Fibroblast of skin of abdomen (primary cell): ENCODE results near the gene ADGRA1.
"Not testable (repeated sequence)": the region's sequence is repeated elsewhere in the genome, so short reads cannot be mapped to it uniquely, and the experiment has no call there.

Source experiments
- DNase-seq: peaks from one replicate; pipeline ENCODE4 v3.0.0-alpha.2; 2013

ADGRA1 gene

DNA sequence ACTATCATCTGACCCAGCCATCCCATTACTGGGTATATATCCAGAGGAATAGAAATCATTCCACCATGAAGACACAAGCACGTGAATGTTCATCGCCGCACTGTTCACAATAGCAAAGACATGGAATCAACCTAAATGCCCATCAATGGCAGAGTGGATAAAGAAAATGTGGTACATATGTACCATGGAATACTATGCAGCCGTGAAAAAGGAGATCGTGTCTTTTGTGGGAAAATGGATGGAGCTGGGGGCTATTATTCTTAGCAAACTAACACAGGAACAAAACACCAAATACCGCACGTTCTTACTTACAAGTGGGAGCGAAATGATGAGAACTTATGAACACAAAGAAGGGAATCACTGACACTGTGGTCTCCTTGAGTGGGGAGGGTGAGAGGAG lies 62.5 kb downstream of the ADGRA1 start:
- no peak for DNase-seq

DNA sequence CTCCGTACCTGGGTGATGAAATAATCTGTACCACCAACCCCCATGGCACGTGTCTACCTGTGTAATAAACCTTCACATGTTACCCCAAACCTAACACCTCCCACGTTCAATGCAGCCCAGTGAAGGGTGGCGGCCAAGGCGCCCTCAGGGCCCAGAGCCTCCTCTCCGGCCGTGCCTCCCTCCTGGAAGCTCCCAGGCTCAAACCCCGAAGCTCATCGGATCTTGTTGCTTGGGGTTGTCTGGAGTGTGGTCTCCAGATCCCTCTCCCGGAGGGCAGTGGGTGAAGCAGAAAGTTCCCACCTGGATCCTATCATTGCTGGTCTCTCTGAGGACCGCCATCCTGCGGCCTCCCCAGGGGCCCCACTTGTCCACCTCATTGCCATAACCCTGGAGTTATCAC lies 62.9 kb downstream of the ADGRA1 start:
- DNase-seq: no peak

DNA sequence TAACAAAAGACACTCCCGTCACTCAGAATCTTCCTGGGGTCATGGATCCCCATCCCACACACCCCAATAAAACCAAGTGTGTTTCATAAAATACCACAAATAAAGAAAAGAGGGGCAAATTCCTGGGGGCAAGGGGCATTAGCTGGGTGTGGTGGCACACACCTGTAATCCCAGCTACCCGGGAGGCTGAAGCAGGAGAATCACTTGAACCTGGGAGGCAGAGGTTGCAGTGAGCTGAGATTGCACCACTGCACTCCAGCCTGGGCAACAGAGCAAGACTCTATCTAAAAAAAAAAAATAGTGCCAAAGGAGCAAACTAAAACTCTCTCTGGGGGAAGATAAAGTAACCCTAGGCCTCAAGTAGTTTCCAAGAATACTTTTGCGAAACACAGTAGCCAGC lies 63.3 kb downstream of the ADGRA1 start:
- DNase-seq: not testable (repeated sequence)

DNA sequence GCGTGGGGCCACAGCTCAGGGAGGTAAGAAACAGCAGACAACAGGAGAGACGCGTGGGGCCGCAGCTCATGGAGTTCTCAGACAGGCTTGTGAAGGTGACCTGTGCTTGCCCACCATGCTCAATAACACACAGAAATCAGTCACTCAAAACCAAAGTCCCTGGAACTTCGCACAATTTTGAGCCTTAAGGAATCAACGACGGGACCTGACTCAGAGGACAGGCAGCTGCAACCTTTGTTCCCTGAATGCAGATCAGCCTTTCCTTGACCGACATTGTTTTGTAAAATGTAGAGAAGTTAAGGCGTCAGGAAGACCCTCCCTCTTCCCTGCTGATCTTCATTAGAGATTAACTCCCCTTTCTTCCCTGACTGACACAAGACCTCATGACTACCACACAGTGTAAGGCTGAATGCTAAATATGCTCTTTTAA lies 63.8 kb downstream of the ADGRA1 start:
- no peak for DNase-seq

DNA sequence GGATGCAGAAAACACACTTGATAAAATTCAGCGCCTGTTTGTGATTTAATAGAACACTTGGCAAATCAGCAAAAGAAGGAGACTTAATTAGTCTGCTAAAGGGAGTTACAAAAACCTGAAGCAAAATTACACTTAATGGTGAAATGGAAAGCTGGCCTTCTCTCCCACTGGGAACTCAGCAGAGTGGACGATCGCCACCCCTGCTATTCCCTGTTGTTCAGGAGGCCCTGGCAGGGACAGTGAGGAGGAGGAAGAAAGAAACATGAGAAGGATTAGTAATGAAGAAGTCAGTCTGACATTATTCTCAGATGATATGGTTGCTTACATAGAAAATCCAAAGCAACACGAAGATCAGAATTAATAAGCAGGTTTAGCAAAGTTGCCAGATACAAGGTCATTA lies 66.7 kb downstream of the ADGRA1 start:
- no peak for DNase-seq

DNA sequence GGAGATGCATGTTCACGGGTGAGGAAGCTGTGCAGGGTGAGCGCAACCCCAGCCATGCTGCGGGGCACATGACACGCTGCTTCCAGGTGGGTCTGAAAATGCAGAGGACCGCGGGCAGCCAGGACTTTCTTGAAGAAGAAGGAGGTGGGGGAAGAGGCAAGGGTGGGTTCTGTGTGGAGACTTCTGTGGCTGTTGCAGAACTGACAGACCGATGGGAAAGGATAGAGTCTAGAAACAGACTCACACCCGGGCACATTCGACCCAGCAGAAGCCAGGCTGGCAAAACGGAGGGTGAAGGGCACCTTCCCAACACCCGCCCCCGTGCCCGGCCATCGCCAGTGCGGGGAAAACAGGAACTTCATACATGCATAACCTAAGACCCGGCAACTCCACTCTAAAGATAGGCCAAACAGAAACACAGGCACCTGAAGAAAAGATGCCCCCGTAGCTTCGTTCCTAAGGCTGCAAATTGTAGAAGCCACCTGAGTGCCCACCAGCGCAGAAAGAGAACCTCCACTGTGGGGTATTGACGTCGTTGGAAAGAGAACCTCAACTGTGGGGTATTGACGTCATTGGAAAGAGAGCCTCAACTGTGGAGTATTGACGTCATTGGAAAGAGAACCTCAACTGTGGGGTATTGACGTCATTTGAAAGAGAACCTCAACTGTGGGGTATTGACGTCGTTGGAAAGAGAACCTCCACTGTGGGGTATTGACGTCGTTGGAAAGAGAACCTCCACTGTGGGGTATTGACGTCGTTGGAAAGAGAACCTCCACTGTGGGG lies 67.5 kb downstream of the ADGRA1 start:
- no peak for DNase-seq

DNA sequence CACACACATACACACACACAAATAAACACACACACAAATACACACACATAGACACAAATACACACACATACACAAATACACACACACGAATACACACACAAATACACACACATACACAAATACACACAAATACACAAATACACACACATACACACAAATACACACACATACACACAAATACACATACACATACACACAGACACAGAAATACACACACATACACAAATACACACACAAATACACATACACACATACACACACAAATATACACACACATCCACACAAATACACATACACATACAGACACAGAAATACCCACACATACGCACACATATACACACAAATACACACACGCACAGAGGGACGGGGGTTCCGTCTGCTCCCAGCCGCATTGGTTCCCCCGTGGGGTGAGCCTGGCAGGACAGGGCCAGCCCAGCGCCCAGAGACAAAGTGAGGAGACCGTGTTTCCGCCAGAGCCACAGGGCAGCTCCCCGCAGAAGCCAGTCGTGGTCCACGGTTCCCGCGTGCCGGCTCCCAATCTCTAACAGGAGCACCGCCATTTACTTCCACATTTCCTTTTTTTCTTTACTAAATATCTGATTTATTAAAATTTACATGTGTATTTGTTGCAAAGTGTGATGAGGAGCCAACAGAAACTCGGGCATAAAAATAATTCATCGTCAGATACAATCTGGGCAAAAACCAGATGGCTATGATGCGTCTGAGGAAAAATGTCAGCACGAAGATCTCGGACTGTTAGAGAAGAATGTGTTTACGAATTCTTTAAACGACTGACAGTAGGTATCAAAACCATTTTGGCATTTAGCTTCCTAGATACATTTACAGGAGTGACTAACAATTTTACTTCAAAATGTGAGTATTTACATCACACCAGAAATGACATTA lies 69.2 kb downstream of the ADGRA1 start:
- DNase-seq: no peak

DNA sequence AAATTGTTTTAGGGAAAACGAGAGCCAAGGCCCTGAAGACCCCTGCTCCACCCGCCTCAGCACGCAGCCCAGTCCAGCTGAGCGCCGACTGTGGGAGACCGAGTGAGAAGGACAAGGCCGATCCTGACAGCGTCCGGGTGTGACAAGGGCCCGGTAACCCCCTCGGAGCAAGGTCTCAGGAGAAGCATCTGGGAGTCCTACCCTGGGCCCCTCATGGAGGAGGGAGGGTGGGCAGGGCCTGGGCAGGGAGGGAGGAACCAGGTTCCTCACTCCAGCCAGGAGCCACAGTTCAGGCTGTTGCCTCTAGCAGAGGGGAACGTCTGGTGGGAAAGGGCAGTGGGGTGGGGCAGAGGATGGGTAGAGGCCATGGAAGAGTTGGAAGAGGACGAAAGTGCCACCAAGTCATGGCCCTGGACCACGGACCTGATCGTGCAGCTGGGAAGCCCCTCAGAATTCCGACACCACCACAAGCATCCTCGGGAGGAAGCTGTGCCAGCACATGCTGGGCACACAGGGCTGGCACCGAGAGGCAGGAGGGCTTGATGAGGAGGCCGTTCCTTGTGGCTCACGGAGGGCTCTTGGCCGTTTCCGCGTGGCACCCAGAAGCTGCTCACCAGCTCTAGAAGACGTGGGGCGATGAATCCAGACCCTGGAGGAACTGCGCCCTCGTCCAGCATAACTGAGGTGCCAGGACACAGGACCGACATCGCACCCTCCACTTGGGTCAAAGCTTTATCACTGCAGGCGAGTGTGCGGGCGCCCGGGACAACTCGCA lies 70.1 kb downstream of the ADGRA1 start:
- no peak for DNase-seq

DNA sequence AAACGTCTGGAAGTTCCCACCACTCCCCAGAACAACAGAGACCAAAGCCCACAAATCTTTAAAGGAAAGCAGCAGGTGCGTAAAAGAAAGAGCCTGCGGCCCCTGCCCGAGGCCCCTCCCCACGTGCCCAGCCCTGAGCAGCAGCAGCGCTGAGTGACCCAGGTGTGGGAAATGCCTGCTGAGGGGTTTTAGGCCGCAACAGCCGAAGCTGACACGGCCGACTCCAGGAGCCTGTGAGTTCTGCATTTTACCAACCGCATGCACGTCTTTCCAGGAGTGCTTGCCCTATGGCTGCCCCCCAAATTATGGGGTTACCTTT lies 70.7 kb downstream of the ADGRA1 start:
- DNase-seq: no peak

DNA sequence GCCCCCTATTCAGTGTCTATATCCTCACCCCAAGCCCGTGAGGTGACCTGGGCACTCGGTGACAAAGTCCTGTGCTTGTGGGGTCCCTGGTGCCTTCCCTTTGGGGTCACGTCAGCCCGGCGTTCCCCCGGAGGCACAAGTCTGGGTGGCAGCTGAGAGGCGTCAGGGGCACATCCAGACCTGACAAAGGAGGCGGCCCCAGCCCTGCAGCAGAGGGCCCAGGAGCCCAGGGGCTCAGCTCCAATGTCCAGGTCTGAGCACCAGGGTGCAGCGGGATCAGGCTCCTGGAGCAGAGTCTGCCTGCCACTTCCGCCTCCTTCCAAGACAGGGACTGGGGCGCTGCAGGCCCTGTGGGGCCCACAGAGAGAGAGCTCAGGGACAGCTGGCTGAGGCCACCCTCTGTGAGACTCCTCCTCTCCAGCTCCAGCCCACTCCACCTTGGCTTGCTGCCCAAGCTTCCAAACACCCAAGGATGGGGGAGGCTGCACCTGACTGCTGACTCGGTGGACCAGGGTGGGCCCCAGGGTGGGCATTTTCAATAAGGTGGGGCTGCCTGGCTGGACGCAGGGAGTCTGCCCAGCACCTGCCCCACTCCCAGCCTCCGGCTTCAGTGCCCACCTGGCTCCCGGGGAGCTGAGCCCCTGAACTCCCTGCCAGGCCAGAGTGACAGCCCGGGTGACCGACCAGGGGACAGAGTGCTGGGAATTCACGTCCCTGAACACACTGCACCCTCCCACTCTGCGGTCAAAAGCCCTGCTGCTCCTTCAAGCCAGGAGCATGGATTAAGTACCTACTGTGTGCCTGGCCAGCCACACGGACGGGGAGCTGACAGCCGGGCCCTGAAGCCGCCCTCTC lies 71.3 kb downstream of the ADGRA1 start:
- no peak for DNase-seq

DNA sequence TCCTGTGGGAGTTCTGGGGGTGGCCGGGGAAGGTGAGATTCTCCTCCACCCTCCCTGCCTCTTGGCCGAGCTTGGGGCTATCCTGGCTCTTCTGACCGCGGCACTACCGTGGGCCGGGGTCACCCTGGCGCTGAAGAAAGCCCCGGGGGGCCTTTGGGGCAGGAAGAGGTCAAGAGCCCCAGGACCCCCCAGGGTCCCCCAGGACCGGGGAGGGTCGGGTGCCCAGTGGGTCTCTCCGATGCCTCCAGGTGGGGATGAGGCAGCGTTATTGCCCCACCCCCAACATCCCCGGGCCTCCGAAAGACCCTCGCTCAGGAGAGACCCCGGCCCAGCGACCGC lies 71.9 kb downstream of the ADGRA1 start:
- no peak for DNase-seq

DNA sequence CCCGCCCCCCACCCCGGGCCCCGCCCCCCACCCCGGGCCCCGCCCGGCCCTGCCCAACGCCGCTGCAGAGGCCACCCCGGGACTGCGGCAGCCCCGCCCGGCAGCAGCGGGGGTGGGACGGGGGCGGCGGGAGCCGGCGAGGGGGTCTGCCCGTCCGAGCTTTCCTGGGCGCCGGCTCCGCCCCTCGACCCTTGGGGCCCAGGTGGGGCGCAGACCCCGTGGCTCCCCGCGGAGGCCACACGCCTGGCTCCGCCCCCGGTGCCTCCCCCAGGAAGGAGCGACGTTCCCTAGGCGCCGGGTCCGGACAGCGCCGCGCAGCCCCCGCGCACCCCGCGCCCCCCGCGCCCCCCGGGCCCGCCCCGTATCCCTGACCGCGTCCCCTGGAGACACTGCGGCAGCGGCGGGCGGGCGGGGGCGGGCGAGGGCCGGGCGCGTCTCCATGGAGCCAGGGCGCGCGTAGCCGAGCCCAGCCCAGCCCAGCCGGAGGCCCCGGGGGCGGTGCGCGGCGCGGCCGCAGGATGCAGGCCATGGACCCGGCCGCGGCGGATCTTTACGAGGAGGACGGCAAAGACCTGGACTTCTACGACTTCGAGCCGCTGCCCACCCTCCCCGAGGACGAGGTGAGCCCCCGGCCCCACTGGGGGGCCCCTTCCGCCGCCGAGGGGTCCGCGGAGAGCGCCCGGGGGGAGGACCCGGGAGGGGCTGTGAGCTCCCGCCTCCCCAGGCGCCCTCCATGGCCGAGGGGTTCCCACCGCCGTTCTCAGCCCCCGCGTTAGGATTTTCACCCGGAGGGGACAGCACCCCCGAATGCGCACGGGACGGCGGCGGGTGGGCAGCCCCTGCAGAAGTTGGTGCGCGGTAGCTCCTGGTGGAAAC lies 72.5 kb downstream of the ADGRA1 start, which contains the start of gene KNDC1:
KNDC1 (plus strand) TSS at position 270 of the 876 bp plus-strand sequence; CDS start at position 519, 249 bp downstream.
- no peak for DNase-seq

DNA sequence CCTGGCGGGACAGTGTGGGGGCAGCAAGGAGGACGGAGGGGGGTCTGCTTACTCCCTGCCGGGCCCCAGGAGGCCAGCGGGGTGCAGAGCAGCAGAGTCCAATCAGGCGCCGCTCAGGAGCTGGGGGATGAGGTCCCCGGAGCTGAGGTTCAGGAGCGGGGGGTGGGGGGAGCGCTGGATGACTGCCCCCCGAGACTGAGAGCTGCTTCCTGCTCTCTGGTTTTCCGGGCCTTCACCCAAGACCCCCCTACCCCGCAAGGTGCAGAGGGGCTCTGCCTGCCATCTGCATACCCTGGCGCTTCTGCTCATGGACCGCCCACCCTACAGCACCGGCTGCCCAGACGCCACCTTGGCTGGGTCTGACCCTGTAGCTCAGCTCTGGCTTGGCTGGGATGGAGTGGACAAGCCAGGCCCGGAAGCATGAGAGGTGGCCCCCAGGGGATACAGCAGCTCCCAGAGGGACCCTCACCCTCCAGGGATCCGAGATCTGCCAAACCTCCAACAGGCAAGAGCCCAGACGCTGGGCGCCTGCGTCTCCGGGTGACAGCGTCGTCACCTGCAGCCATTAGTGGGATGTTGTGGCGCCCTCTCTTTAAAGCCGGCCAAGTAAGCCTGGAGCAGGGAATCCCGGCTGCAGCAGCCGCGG lies 73.2 kb downstream of the ADGRA1 start:
- DNase-seq: no peak

DNA sequence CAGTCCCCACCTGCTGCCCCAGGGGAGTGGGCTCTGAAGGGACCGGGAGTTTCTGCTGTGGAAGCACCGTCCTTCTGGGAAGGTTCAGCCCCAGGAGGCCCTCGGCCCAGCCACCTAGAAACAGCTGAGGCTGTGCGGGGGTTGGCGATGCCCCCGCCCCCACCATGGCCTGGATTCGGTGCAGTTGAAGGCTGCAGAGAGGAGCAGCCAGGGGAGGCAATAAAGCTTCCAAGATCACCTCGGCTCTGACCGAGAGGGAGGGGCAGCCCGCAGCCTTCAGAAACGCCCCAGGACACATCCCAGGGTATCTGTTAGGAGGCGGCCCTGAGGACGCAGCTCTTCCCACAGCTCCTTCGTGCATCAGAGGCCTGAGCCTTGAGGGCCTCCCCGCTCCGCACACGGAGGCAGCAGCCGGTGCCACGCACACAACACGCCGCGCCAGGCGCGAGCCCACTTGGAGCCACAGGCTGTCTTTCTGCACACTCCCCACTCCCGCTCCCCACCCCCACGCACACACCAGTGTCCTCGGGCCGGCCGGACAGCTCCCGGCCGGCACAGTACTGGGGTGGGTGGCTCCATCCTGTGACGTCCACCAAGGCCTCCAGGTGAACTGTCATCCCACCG lies 73.9 kb downstream of the ADGRA1 start:
- DNase-seq: no peak

DNA sequence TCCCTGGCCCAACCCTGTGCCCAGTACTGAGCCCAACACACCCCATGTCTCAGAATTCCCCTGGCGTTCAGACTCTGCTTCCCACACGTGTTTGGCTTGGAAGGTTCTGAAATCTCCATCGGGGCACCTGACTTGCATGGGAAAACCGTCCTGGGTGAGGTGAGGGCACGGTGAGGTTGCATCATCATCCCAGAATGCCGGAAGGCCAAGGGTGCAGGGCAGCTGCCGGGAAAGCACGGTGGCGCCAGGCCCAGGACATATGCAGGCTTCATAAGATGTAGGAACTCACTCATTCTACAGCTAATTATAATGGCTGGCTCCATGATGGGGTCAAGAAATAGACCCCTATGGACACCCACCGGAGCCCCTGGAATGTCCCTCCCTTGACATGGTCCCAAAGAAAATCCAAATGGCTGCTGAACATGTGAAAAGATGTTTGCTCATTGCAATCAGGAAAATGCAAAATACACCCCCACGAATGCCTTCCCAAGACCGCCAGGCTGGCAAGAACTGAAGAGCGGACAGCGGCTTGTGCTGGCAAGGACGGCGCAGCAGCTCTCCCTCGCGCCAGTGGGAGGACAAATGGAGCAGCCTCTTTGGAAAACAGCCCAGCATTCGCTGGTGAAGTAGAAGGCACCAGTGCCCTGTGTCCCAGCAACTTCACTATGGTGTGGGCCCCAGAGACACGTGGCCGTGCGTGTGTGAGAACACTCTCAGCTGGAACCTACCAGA lies 74.6 kb downstream of the ADGRA1 start:
- DNase-seq: no peak

DNA sequence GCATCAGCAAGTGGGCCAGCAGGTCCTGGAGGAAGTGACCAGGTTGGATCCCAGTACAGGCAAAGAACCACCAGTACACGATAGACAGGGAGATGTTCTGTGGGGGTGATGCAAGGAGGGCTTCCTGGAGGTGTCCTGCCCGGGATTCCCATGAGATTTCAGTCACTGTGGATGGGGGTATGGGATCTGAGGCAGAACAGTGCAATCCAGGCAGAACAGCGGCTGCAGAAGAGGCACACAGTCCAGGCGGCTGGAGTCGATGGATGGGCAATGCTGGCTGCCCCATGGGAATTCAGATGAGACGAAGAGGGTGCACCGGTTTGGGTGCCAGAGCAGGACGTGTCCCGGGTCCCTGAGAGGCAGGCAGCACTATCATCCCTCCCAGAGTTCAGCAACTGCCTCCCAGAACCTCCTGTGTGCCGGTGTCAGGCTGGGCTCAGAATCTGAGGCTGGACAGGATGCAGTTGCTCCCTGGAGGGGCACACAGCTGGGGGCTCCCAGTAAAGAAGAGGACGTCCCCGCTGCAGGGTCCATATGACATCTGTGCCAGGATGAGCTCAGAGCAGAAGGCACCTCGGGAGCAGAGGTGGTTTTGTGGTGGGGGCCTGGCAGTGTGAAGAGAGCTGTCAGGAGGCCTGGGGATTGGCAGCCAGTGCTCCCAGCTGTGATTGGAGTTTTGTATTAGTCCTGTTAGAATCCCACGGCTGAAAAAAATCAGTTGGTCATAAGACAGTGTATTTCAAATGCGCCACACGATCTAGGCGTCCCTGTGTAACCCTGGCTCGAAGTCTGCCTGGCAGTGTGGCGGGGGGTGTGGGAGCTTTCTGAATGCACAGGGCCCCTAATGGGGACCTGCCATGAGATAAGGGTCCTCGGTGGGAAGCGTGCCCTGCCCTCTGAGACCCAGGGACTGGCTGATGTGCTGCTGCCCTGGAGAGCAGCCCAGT lies 75.5 kb downstream of the ADGRA1 start:
- DNase-seq: no peak

DNA sequence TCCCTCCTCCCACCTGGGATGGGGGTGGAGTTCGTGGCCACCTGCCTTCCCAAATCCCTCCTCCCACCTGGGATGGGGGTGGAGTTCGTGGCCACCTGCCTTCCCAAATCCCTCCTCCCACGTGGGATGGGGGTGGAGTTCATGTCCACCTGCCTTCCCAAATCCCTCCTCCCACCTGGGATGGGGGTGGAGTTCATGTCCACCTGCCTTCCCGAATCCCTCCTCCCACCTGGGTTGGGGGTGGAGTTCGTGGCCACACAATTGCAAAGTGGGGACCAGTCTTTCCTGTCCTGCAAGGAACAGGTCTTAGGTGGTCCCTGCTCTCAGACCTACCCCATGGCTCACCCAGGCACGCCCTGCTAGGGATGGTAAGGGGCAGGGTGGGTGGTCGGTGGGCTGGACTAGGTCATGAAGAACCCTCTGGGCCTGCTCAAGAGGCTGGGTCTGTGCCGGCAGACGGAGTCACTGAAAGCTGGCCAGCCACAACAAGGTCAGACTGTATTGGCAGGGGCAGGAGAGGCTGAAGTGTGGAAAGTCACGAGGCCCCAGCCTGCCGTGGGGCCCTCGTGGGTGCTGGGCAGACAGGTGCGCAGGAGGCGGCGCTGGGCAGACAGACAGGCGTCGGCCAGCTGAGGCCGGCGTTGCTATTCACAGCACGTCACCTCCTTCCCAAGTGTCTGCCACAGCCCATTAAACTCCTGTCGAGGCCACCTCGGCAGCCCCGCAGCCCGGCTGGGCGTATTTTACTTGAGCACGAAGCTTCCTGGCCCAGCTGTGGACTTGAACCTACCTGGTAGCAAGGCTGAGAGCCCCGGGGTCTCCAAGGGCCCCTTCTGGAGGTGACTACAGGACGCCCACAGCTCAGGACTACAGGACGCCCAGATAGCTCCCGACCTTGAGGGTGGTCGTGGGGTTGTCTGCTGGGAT lies 76.4 kb downstream of the ADGRA1 start:
- no peak for DNase-seq
